8988T (cell line): Measurements from ENCODE around the gene ZNF780B.

Experiments used
- DNase-seq: peaks from one replicate; pipeline ENCODE4 v3.0.0; 2011

ZNF780B gene

DNA sequence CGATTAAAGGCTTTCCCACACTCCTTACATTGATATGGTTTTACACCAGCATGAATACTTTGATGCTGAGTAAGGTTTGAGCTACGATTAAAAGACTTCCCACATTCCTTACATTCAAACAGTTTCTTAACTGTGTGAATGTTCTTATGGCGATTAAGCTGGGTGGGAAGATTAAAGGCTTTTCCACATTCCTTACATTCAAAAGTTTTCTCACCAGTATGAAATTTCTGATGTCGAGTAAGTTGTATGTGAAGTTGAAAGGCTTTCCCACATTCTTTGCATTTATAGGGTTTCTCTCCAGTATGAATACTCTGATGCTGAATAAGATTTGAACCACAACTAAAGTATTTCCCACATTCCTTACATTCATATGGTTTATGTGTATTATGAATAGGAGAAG, 20.0 kb downstream of the ZNF780B start:
- DNase-seq = no peak

DNA sequence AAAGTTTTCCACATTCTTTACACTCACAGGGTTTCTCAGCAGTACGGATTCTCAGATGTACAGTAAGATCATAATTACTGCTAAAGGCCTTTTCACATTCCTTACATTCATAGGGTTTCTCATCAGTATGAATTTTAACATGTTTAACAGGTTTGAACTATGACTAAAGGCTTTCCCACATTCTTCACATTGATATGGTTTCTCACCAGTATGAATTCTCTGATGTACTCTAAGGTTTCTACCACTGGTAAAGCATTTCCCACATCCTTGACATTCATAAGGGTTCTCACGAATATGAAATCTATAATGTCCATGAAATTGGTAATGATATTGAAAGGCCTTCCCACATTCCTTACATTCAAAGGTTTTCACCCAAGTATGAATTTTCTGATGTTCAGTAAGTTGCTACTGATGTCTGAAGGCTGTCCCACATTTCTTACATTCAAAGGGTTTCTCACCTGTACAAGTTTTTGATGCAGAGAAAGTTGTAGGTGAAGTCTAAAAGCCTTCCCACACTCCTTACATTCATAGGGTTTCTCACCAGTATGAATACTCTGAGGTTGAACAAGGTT, 22.0 kb downstream of the ZNF780B start:
- no peak for DNase-seq

DNA sequence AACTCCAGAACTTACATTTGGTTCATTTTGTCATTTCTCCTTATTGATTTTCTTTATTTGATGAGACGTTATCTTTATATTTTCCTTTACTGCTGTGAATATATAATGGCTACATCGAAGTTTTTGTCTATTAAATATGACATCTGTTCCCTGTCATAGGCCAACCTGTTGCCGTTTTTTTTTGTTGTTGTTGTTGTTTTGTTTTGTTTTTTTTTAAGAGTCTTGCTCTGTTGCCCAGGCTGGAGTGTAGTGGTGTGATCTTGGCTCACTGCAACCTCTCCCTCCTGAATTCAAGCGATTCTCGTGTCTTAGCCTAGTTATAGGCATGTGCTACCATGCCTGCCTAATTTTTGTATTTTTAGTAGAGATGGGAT, 29.4 kb downstream of the ZNF780B start:
- no peak for DNase-seq

DNA sequence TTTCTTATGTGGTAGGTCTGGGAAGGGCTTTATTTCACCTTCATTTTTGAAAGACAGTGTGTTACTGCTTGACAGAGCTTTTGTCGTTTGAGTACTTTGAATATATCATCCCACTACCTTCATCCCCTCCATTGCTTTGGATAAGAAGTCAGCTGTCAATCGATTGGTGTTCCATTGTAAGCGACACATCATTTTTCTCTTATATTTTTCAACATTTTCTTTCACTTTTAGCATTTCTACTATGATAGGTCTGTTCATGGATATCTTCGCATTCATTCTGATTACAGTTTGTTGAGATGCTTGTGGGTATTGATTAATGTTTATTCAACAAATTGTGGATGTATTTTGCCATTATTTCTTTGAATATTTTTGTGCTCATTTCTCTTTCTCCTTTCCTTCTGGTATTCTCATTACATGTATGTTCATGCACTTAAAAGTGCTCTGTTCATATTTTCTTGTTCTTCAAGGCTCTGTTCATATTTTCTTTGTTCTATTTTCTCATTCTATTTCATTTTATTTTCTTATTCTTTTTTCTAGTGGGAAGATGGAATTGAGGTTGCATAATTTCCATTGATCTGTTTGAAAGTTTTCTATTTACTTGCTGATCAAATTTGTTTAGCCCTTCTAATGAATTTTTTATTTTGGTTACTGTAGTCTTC, 30.0 kb downstream of the ZNF780B start:
- no peak for DNase-seq

DNA sequence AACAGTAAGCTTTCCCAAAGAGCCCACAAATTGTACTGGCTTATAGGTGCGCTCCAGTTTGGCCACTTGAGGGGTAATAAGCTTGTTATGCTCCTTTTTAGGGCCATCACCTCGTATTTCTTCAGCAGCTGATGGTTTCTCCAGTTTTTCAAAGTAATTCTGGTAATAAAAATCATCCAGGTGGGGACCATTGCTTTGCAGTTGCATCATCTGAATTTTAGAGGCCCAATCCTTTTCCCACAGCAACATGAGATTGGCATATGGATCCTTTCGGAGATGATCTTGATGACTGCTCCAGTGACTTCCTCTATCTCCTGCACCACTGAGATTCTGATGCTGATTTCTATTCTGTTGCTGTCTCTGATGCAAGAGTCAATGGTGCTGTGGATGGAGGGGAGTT, 32.1 kb downstream of the ZNF780B start:
- no peak for DNase-seq

DNA sequence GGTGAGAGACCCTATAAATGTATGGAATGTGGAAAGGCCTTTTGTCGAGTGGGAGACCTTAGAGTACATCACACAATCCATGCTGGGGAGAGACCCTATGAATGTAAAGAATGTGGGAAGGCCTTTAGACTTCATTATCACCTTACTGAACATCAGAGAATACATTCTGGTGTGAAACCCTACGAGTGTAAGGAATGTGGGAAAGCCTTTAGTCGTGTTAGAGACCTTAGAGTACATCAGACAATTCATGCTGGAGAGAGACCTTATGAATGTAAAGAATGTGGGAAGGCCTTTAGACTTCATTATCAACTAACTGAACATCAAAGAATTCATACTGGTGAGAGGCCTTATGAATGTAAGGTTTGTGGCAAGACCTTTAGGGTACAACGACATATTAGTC, 42.0 kb downstream of the ZNF780B start:
- DNase-seq = no peak

DNA sequence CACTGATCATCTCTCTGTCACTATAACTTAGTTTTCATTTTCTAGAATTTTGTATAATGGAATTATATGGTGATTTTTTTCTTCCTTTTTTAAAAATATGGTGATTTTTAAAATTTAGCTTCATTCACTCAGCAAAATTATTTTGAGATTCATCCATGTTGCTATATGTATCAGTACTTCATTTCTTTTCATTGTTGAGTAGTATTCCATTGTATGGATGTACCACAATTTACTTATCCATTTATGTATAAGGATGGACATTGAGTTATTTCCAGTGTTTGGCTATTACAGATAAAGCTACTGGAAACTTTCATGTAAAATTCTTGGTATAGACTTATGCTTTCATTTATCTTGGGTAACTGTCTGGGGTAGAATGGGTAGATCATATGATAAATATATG, 46.4 kb downstream of the ZNF780B start:
- DNase-seq = no peak

DNA sequence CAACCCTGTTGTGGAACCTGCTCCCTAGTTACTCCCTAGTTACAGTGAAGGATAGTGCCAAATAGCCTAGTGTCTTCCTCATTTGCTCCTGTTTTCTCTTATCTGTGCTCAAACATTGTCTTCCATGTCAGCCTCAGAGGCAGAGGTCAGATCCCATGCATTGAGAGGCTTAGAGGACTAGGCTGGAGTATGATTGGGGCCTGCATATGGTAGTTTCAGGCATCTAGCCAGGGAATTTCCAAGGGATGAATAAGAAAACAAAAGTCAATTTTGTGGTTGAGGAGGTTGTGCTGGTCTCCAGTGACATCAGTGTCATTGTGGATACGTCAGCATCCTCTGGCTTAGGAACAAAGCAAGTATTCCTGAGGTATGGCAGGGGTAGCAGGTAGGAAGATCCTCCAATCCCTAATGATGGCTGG, 49.7 kb downstream of the ZNF780B start:
- DNase-seq = no peak

DNA sequence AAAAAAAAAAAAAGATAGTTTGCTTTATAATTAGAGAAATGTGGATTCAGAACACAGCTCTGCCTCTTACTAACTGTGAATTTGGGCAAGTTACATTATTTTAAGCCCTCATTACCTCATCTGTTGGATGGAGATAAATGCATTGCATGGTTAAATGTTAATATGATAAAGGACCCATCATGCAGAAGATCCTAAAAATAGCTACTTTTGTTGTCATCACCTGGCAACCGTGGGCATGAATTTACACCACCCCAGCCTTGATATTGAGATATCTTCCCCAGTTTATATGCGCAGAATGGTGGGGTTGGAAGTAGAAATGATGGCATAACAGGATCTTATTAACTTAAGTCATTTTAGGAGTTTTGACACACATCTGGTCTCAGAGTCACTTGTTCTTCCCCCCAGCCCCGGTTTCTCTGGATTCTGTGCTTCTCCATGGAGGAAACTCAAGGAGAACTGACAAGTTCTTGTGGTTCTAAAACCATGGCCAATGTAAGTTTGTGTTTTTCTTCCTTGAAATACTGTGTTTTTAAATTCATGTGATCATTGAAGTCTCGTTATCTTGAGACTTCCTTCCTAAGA, 50.2 kb downstream of the ZNF780B start:
- DNase-seq = no peak

DNA sequence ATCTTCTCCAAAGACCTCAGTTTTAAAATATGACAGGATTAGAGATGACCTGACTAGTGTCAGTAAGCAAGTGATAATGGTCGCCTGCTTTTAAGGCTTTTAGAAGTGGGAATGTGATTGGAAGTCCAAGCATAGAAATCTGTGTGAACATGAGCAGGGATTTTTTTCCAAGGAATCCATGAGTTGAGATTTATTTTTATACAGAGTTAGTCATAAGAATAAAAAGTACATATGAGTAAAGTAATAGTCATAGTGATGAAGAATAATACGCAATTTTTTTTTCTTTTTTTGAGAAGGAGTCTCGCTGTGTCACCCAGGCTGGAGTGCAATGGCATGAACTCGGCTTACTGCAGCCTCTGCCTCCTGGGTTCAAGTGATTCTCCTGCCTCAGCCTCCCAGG, 57.5 kb downstream of the ZNF780B start:
- no peak for DNase-seq

DNA sequence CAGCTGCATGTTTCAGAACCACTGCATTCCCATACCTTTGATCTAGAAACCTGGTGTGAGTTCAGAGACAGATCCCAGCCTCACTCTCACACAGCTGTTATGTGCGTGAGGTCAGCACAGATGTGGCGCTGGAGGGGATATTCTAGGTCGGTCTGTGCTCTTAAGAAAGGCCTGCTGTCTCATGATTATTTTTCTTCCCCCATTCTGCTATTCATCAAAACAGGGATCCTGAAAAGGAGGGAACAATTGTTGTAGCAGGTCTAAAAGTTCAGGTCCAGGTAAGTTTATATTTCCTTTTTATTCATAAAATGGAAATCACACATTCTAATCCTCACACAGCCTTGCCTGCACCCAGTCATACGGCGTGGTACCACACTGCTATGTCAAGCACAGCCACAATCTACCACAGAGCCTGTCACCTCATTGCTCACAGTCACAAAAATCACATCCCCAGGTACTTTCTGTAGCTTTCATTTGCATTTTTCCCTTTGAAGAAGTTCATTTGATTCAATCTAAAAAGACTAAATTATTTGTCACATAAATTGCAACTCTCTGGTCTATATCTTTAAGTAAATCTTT, 58.3 kb downstream of the ZNF780B start:
- no peak for DNase-seq

DNA sequence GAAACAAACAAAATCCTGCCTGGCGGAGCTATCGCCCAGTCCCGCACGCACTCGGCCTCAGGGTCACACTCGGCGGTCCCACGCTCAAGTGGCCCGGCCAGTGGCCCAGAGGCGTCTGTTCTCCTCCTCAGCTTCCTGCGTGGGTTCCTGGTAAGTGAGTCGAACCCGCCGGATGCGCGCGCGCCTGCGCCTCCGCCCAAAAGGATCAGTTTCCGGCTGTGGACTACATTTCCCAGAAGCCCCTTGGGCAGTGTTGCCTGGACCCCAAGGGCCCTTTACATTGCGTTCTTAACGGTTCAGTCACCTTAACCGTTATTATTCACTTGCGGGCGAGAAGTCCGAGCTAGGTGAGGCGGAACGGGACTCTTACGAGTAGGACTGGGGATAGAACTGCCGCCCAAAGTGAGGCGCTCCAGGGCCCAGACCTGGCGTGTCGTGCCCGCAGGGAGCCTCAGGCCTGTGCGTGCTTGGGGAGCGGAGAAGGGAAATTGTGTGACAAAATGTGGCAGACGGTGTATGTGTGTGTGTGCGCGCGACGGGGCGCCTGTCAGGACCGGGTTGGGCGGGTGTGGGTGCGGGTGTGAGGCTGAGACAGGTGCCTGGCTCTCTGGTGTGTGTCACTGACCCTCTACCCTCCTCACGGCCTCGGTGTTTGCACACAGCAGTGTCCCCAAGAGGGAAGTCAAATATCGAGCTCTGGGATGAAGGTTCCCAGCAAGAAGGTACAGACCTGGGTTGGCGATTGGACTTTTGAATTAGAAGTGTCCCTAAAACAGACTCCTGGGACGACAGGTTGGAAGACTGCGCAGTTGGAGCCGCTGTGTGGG, 59.0 kb downstream of the ZNF780B start, which contains the start of gene ZNF546:
Gene ZNF546 (plus strand): TSS at position 250 of the 827 bp plus-strand sequence. CDS start 1,267 bp downstream, outside the sequence.
- DNase-seq = peak; percentile 60

DNA sequence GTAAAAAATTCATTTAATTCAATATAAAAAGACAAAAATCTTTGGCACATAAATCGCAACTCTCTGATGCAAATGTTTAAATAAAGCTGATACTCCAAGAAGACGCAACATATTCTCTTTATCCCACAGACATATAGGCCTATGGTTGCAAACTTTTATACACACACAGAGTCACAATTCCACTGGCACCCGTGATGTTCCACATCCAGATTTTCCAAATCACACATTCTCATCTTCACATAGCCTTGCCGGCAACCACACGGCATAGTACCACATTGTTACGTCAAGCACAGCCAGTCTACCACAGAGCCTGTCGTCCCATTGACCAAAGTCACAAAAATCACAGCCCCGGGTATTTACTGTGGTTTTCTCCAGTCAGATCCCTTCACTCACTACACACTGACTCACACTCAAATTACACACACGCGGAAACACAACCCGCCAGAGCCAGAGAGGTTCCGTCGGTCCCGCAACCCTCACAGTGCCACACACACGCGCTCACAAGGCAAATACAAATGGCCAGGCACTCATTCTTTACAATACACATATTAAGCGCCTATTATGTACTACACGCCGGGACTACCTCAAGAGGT, 59.7 kb downstream of the ZNF780B start:
- no peak for DNase-seq

DNA sequence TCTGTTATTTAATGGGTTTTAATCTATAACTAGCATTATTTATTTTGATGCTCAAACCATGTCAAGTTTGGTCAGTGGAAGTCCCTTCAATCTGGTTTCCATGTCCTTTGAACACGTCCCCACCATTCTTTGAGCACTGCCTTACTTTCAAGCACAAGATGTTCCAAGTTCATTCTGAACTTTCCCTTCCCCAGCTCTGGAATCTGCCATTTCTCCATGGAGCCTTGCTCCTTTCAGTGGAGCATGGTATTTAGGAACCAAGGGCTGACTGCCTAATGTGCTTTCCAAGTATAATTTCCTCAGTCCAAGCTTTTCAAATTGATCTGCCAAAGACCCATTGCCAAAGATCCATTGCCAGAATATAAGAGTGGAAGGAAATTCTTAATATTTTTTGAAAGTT, 60.2 kb downstream of the ZNF780B start:
- no peak for DNase-seq

DNA sequence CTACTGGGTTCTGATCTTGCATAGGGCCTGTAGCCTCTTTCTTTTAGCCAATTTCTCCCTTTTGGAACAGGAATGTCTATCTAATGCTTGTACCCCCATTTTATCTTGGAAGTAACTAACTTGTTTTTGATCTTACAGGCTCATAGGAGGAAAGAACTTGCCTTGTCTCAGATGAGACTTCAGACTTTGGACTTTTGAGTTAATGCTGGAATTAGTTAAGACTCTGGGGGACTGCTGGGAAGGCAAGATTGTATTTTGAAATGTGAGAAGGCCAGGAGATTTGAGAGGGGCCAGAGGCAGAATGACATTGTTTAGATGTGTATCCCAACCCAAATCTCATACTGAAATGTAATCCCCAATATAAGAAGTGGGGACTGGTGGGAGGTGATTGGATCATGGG, 61.7 kb downstream of the ZNF780B start:
- DNase-seq = no peak

DNA sequence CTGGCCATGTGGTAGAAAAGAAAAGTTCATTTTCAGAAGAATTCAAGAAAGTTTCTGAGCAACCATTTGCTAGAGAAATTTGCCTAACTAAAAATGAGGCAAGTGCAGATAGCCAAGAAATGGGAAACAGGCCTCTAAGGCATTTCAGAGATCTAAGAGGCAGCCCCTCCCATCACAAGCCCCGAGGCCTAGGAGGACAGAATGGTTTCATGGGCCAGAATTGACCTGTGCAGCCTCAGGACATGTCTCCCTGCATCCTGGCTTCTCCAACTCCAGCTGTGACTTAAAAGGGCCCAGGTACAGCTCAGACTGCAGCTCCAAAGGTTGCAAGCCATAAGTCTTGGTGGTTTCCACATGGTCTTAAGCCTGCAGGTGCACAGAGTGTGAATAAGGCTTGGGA, 62.4 kb downstream of the ZNF780B start:
- DNase-seq = no peak

DNA sequence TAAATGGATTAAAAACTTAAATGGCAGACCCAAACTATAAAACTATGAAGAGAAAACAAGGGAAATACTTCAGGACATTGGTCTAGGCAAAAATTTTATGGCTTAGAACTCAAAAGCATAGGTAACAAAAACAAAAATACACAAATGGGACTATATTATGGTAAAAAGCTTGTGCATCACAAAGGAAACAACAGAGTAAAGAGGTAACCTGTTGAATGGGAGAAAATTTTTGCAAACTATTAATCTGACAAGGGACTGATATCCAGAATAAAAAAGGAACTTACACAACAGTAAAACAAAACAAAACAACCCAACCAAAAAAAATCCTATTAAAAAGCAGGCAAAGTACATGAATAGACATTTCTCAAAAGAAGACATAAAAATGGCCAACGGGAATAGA, 68.4 kb downstream of the ZNF780B start:
- DNase-seq = no peak

DNA sequence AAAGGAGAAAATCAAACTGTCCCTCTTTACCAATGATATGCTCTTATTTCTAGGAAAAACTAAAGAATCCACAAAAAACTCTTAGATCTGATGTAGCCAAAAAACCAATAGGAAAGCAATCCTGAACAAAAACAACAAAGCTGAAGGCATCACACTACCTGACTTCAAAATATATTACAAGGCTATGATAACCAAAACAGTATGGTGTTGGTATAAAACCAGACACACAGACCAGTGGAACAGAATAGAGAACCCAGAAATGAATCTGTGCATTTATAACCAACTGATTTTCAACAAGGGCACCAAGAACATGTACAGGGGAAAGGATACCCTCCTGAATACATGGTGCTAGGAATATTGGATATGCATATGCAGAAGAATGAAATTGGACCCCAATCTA, 68.9 kb downstream of the ZNF780B start:
- DNase-seq = no peak

DNA sequence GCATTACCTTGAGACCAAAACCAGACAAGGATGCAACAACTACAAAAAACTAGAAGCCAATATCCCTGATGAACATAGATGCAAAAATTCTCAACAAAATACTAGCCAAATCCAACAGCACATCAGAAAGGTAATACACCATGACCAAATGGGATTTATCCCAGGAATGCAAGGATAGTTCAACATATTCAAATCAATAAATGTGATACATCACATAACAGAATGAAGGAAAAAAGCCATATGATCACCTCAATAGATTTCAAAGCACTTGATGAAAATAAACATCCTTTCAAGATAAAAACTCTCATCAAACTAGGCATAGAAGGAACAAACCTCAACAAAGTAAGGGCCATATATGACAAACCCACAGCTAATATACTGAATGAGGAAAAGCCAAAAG, 69.4 kb downstream of the ZNF780B start:
- DNase-seq = no peak

DNA sequence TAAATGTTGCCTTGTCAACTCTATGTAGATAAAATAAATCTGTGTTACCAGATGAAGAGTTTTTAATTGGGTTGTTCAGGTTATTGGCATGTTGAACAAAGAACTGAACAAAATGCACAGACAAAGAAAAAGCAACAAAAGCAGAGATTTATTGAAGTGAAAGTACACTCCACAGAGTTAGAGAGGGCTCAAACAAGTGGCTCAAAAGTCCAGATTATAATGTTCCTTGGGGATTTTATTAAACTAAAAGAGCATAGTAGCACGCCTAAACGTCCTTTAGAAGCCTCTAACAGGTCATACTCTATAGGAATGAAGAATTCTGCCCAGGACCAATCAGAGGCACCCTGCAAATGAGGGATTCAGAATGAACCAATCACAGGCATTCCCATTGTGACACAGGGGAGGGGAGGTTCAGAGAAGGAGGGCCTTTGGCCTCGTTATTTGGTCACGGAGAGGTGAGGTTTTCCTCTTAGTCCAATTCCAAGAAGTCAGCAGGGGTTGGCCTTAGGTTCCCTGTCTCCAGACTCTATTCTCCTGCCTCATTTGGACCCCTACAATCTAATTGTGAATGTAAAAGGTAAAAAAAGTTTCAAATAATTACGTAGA, 72.2 kb downstream of the ZNF780B start:
- DNase-seq = no peak

DNA sequence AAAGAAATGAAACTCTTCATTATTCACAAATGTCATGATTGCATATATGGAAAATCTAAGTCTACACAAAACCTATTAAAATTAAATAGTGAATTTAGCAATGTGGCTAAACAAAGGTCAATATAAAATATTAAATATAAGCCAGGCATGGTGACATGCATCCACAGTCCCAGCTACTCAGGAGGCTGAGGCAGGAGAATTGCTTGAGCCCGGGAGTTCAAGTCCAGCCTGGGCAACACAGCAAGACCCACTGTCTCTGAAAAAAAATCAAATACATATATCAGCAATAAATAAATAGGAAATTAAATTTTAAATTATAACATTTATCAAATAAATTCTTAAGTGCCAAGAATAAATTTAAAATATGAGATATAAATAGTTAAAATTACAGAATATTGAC, 73.1 kb downstream of the ZNF780B start:
- no peak for DNase-seq
